HG02610 (cell line): ENCODE results near the gene MDH1B.
"Not testable (repeated sequence)": the region's sequence is repeated elsewhere in the genome, so short reads cannot be mapped to it uniquely, and the experiment has no call there.

Source experiments
- ATAC-seq: cut with Tn5 transposase; IDR thresholded peaks from one replicate; pipeline ENCODE4 v1.9.1; 2021; ENCODE audit warnings: mild to moderate bottlenecking, moderate library complexity; ENCODE audit not compliant: unreplicated experiment

Gene MDH1B

GRCh38 chr2:206765242-206766056 is at the start of gene MDH1B, which contains the start of gene FASTKD2:
Gene MDH1B, minus strand, starts transcription at chr2:206765328. Its CDS starts 57 bp downstream, at chr2:206765271.
Gene FASTKD2, plus strand, starts transcription at chr2:206765606. Its CDS starts 1,088 bp downstream, at chr2:206766694.
- ATAC-seq: peak; percentile 92

DNA sequence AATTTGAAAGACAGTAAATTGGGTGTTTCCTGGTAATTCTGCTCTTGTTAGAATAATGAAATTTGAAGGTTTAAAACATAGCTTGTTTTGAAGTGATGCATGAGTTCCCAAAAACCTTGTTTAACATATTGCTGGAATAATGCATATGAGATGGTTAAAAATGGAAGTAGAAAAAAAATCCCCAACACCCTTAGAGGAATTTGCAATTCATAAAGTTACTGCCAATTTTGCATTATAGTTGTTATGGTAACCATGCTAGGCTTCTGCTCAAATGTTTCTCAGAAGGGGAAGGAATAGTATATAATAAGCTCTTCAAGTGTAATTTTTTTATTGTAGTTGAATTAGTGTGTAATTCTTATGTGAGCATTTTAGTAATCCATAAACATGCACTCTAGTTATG is 49.4 kb upstream of the MDH1B start:
- no peak for ATAC-seq

DNA sequence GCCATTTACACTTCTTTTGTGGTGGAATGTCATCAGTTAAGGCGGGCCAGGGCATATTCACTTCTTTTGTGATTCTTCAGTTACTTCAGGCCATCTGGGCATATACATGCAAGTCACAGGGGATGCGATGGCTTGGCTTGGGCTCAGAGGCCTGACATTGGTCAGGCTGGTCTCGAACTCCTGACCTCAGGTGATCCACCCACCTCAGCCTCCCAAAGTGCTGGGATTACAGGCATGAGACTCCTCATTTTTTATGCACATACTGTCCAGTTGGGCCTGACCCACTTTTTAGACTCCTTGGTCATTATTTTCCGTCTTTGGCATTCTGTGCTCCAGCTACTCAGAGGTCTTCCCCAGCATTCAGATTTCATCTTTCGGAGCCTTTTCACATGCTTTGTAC is 47.3 kb upstream of the MDH1B start:
- ATAC-seq: not testable (repeated sequence)

GRCh38 chr2:206807624-206808023 is 42.5 kb upstream of the MDH1B start:
- not testable (repeated sequence) for ATAC-seq

DNA sequence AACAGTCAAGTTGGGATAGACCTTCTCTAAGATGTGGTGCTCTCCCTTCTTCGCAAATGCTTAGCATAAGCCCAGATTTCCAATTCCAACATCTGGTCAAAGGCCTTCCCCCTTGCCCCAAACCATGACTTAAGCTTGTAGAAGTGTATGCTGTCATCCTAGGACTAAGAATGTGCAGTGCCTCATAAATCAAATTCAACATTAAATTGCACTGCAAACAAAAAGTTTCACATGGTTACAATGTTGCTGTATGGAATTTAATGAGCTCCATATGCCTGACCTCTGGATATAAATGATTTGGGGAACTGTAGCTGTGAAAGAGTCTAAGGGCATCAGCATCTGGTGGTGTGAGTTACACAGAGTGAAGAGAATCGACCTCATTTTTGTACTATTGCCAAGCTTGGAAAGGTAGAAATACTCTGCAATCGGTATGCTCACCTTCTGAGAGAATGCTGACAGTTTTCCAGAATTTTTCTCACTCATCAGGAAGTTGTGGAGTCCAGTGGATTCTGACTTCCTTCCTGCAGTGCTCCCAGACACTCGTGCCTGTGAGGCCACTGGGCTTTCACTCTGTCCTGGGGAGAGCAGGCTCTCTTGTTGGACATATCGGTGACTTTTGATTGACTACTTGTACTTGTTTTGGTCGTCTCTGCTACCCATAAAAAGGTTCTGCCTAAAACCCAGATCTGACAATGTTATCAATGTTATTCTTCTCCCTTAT is 40.9 kb upstream of the MDH1B start:
- no peak for ATAC-seq

DNA sequence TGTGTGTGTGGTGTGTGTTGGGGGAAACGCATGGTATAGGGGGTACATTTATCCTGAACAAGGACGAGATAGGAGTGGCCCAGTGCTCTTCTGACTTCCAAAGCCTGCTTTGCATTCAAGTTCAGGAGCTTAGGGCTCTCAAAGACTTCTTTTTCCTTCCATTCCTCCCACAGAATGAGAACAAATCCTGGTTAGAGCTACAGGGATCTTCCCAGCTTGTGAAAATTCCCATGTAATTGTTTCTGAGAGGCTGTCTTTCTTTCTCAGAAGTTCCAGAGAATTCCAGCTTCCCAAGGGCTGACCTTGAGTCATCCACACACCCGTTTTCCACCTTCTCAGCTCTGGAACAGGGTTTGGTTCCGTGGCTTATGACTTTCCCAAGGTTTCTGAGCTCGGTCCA is 39.2 kb upstream of the MDH1B start:
- no peak for ATAC-seq

DNA sequence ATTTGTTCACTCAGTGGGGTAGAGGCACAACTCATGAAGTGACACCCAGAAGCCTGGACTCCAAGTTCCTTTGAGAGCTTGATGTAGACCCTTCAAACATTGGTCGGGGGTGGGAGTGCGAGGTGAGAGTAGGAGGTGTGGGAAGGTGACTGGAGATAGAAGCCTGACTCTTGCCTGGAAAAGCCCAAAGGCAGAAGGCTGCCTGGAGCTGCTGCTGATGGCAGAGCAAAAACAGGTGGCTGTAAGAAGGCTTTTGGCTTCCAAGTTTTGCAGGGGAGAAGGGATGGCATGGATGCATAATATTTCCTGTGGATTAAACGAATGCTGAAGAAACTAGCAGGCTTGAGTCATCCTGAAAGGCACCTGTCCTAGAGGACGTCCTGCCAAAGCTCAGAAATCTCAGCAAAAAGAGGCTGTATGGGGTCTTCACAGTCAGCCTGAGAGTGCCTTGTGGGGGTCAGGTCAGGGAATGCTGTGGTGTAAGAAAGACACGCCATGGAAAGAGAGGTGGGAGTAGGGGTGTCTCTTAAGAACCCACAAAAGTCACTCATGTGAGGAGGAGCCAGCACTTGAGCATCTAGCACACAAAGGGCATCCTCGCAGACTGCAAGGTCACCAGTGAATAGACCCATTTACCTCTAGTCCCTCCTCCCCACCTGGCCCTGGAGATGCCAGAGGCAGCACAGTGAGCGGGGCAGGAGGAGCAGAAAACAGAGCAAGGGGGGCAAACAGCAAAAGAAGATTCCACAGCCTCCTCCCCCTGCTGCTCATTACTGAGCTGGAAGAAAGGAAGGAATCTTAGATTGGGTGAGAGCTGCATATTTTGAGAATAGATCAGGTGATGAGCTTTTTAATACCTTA is 37.8 kb upstream of the MDH1B start:
- ATAC-seq: no peak

GRCh38 chr2:206801418-206802189 is 36.5 kb upstream of the MDH1B start:
- no peak for ATAC-seq

- ATAC-seq: peak; percentile 34
Observed at GRCh38 chr2:206800506-206801417, 35.6 kb upstream of the MDH1B start.

DNA sequence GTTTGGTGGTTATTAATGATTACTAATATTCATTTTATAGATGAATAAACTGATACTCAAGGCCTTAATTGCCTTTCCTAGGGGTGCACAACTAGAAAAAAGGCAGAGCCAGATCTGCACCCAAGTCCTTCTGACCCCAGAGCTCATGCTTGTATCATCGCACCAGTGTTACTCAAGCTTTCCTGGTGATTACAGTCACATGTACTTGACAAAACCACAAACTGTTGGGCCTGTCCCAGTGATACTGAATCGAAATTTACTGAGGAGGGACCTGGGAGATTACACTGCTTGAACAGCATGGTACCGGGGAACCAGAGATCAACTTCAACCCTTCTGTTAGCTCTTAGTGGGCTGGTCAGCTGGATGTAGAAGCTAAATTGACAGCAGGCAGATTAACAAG is 34.0 kb upstream of the MDH1B start:
- peak; percentile 43 for ATAC-seq

DNA sequence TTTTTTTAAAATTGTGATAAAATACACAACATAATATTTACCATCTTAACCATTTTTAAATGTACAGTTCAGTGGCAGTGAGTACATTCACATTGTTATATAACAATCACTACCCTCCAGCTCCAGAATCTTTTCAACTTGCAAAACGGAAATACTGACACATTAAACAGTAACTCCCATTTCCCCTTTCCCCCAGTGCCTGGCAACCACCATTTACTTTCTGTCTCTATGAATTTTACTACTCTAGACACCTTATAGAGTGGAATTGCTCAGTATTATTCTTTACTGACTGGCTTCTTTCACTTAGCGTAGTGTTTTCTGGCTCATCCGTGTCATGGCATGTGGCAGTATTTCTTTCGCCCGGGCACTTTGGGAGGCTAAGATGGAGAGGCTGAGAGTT is 32.9 kb upstream of the MDH1B start:
- ATAC-seq: peak; percentile 74

GRCh38 chr2:206797376-206797775 is 32.2 kb upstream of the MDH1B start:
- ATAC-seq: no peak

GRCh38 chr2:206792645-206793044 is 27.5 kb upstream of the MDH1B start:
- no peak for ATAC-seq

- ATAC-seq: no peak
Observed at GRCh38 chr2:206790311-206790935, 25.3 kb upstream of the MDH1B start.

DNA sequence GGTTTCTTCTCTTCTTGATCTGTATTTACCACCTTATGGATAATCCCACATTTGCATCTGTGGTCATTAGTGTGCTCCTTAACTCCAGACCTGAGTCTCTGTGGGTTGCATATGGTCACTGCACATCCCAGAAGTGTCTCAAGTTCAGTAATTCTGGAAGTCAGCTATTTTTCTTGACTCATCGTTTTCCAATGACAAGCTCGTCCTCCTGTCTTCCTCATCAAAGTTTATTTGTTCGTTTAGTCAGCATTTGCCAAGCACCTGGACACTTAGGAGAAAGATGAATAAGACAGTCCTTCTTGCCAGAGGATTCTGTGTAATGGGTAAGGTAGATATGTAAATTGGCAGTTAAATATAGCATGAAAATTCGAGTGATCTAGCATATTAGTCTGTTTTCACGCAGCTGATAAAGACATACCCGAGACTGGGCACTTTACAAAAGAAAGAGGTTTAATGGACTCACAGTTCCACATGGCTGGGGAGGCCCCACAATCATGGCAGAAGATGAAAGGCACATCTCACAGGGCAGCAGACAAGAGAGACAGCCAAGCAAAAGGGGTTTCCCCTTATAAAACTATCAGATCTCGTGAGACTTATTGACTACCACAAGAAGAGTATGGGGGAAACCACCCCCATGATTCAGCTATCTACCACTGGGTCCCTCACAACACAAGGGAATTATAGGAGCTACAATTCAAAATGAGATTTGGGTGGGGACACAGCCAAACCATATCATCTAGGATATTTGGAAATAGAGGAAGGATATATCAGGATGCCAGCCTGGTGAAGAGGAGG is 19.6 kb upstream of the MDH1B start:
- ATAC-seq: no peak

DNA sequence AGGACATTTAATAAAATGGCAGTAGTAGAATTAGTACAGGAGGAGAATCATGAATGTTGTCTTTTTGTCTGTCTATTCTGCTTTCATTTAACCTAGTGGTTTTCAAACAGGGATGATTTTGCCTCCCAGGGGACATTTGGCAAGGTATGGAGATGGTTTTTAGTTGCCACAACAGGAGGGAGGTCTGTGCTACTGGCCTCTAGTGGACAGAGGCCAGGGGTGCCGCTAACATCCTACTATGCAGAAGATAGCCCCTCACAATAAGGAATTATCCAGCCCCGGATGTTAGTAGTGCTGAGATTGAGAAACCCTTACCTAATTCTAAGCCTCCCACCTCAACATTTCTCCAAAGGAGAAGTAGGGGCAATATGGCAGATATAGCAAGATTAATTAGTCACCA is 18.6 kb upstream of the MDH1B start:
- no peak for ATAC-seq

GRCh38 chr2:206780671-206781070 is 15.5 kb upstream of the MDH1B start:
- no peak for ATAC-seq

DNA sequence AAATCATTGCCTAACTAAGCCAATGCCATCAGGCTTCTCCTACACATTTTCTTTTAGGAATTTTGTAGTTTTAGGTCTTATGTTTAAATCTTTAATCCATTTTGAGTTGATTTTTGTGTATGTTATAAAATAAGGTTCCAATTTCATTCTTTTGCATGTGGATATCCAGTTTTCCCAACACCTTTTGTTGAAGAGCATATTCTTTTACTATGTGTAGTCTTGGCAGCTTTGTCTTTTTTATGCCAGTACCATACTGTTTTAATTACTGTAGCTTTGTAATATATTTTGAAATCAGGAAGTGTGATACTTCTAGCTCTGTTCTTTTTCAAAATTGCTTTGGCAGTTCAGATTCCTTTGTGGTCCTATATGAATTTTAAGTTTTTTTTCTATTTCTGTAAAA is 11.3 kb upstream of the MDH1B start:
- ATAC-seq: no peak
